SK-N-MC (cell line): ENCODE measurements around the gene VAT1L.

ENCODE experiments used
- EZH2 ChIP-seq: fragments of 200-600 bp; sonication (generic); IDR thresholded peaks from one replicate; pipeline ENCODE4 v1.6.1; 2017; ENCODE audit warnings: antibody characterized with exemption
- FOXP2 ChIP-seq: optimal IDR thresholded peaks from 2 replicates; pipeline ENCODE3; 2011; ENCODE audit warnings: mild to moderate bottlenecking, moderate library complexity; ENCODE audit not compliant: insufficient read depth; ENCODE audit errors: extremely low read length, control extremely low read depth
- POLR2AphosphoS5 ChIP-seq: IDR thresholded peaks from 2 replicates; pipeline ENCODE4 v1.6.1; 2012; ENCODE audit warnings: mild to moderate bottlenecking, low read depth, low read length, borderline replicate concordance

DNA sequence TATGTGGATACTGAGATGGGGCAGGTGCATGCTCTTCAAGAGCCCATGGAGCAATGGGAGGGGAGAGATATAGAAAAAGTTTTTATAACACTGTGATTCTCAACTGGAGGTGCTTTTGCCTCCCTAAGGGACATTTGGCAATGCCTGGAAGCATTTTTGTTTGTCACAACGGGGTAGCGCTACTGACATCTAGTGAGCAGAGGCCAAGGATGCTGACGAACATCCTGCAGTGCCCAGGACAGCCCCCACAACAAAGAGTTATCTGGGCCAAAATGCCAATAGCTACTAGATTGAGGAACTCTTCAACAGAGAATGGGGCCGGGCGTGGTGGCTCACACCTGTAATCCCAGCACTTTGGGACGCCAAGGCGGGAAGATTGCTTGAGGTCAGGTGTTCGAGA, 166.8 kb downstream of the VAT1L start:
- TF ChIP-seq EZH2 (no peak), POLR2AphosphoS5 (no peak), FOXP2 (no peak)
